HG03378 (cell line): ENCODE data around the gene CSPG4.
"Not testable (repeated sequence)": the region's sequence is repeated elsewhere in the genome, so short reads cannot be mapped to it uniquely, and the experiment has no call there.

Experiments
- ATAC-seq: cut with Tn5 transposase; IDR thresholded peaks from one replicate; pipeline ENCODE4 v1.9.1; 2021; ENCODE audit warnings: mild to moderate bottlenecking, moderate library complexity; ENCODE audit not compliant: unreplicated experiment

The CSPG4 gene

DNA sequence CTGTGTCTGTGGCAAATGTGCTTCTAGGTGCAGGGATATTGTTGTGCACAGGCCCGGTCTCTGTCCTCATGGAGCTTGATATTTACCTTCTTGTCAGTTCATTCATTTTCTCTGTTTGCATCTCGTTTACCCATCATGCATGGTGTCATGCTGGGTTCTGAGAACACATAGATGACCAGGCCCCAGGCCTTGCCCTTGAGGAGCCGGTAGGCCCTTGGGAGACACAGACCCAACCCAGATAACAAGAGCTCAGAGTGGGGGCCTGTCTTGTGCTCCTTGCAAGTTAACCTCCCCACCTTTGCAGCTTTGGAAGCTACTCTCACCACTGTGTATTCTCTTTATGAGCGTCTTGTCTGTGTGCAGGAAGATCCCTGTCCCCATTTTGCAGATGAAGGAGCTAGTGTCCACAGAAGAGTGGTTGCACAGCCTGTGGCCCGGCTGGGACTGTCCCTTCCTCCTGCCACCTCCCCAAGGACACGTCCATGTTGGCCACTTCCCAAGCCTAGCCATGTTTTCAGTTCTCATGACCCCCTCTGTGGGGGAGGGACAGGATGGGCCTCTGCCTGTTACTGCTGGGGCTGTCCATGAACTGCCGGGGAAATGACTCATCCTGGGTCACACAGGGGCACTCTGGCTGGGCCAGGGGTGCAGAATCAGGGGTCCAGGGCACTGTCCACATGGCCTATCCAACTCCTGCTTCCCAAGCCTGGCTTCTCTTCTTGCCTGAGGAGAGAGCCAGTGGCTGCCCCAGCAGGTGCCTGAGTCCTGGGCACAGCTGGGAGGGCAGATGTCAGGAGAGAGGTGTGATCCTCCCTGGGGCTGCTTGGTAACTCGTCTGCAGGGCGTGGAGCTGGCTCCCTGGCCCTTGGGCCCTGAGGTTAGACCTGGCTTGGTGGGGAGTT, 61.5 kb downstream of the CSPG4 start:
- no peak for ATAC-seq

DNA sequence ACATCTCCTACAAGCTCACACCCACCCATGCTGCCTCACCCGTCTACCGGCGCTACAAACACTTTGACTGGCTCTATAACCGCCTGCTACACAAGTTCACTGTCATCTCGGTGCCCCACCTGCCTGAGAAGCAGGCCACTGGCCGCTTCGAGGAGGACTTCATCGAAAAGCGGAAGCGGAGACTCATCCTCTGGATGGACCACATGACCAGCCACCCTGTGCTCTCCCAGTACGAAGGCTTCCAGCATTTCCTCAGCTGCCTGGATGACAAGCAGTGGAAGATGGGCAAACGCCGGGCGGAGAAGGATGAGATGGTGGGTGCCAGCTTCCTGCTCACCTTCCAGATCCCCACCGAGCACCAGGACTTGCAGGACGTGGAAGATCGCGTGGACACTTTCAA, 62.8 kb downstream of the CSPG4 start:
- no peak for ATAC-seq

DNA sequence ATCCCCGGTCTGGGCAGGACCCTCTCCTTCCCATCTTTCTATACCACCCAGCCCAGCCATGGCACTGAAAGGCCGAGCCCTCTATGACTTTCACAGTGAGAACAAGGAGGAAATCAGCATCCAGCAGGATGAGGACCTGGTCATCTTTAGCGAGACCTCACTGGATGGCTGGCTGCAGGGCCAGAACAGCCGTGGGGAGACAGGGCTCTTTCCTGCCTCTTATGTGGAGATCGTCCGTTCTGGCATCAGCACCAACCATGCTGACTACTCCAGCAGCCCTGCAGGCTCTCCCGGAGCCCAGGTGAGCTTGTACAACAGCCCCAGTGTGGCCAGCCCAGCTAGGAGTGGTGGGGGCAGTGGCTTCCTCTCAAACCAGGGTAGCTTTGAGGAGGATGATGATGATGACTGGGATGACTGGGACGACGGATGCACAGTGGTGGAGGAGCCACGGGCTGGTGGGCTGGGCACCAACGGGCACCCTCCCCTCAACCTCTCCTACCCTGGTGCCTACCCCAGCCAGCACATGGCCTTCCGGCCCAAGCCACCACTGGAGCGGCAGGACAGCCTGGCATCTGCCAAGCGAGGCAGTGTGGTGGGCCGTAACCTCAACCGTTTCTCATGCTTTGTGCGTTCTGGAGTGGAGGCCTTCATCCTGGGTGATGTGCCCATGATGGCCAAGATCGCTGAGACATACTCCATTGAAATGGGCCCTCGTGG, 63.4 kb downstream of the CSPG4 start:
- ATAC-seq = no peak

DNA sequence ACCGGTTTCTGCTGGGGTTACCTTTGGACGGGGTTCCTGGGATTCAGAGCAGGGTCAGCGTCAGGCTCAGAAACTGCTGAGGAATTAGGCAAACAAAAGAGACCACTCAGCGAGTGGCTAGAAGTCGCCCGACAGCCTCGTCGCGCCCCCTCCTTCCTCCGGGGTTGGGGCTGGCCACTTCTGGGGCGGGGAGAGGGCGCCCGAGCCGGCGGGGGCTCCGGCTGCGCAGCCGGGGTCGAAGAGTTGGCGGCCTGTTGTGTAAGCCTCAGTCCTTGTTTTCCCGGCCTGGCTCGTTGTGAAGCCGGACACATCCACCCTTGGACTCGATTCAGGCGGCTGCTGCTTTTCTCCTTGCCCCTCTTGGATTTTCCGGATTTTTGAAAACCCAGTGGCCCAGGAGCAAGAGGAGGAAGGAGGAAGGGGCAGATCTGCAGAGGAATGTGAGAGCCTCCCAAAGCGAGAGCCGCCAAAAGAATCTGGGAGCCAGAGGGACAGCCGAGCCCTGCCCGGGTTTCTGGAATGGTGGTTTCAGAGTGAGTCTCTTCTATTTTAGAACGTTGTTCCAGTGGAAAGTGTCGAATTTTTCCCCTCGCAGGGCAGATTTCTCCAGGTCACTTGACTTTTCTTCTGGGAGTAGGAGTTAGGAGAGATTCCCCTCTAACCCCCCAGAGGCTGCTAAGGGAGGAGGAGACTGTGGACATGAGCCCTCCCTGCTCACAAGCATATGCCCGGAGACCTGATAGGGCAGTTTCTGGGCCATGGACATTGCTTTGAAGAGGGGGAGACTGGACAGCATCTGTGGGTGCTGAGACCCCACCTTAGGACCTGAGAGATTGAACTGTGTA, 64.3 kb downstream of the CSPG4 start:
- no peak for ATAC-seq

GRCh38 chr15:75647370-75648155, 65.1 kb downstream of the CSPG4 start, which contains the start of gene SNX33:
TSS of gene SNX33 (plus strand) at chr15:75647912. CDS start at chr15:75649103, 1,191 bp downstream.
- no peak for ATAC-seq

DNA sequence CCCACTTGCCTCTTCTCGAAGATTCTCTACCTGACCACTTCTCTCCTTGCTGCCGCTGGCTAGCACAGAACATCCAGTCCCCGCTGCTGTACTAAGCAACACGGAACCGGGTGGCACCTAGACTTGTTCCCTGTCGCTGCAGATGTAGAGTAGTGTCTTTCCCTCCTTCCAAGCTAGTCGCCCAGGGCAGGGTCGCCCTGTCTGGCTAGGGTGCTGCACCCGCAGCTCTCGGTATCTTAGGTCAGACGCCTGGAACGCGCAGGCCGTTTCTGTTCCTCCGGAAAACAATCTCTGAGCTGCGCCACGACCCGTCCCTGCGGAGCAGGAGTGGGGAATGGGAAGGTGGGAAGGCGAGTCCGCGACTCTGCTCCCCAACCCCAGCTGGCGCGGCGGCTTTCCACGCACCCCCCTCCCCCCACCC, 65.7 kb downstream of the CSPG4 start:
- no peak for ATAC-seq

- no peak for ATAC-seq
Measured at GRCh38 chr15:75646112-75646943, 66.3 kb downstream of the CSPG4 start.

DNA sequence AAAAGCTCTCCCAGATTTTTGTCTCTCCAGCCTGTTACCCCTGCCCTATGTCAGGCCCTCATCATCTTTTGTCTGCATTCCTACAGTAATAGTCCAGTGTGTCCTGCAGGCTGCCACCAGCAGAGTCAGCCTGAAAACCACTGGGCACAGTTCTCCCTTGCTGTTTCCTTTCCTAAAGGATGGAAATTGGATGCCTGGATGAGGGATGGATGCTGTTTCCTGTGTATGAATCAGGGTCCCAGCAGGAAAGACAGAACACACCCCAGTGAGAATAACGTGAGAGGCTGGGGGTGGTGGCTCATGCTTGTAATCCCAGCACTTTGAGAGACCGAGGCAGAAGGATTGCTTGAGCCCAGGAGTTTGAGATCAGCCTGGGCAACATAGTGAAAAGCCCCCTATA, 68.3 kb downstream of the CSPG4 start:
- no peak for ATAC-seq

DNA sequence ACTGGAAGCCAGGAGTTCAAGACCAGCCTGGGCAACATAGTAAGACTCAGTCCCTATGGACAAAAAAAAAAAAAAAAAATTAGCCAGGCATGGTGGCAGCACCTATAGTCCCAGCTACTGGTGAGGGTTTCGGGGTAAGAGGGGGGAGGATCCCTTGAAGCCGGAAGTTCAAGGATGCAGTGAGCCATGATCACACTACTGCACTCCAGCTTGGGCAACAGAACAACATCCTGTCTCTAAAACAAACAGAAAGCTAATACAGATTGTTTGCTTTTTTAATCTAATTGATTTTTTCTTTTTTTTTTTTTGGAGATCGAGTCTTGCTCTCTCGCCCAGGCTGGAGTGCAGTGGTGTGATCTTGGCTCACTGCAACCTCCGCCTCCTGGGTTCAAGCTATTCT, 71.0 kb downstream of the CSPG4 start:
- no peak for ATAC-seq

GRCh38 chr15:75641179-75641503, 71.5 kb downstream of the CSPG4 start:
- no peak for ATAC-seq

DNA sequence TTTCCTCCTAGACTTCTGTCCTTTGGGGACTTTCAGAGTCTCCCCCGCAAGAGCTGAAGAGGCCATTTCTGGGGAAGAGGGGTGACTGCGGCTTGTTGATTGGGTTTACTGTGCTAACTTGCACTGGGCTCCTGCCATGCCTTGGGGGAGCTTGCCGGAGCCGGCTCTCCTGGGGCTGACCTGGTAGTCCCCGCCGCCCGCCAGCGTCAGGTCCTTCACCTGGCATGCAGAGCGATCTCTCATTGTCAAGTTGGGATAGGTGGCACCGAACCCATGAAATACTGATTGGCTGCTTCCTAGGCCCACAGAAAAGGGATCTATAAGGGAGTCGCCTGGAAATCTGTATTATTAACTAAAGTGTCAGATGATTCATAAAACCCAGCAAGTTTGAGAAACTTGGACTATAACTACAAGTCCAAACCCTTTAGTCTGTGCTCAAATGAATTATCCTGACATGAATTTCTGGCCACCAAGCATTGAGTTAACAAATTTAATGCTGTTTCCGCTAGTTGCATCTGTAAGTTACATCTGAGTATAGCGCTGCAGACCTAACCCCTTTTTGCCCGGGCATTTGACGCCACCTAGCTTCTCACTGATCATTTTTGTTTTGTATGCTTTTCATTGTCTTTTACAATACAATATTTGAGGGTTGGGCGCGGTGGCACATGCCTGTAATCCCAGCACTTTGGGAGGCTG, 72.0 kb downstream of the CSPG4 start:
- ATAC-seq = peak; percentile 22

- ATAC-seq = peak; percentile 81
Measured at GRCh38 chr15:75639709-75640482, 72.8 kb downstream of the CSPG4 start, which contains the start of gene IMP3. TSS of gene IMP3 (minus strand) at chr15:75640224. CDS start at chr15:75640168, 56 bp downstream.

DNA sequence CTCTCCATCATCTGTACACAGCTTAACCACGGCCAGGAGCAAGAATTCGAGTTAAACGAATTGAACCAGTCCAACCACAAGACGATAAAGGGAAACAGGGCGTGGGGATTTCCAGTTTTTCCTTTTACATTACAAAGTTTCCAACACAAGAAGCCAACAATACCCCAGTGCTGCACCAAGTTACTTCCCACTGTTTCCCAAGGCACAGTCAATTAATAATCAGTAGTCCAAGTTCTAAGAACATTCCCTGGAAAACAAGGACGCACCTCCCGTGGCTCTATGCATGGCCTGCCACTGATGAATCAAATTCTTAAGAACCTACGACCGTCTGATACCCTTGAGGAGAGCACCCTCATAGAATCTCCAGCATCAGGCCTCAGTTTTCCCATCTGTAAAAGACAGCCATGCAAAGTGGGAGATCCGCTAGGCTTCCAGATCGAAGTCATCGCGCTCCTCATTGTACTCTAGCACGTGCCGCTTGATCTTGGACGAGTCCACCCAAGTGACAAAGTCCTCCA, 73.4 kb downstream of the CSPG4 start:
- no peak for ATAC-seq

- ATAC-seq = no peak
Measured at GRCh38 chr15:75637245-75638009, 75.2 kb downstream of the CSPG4 start.

DNA sequence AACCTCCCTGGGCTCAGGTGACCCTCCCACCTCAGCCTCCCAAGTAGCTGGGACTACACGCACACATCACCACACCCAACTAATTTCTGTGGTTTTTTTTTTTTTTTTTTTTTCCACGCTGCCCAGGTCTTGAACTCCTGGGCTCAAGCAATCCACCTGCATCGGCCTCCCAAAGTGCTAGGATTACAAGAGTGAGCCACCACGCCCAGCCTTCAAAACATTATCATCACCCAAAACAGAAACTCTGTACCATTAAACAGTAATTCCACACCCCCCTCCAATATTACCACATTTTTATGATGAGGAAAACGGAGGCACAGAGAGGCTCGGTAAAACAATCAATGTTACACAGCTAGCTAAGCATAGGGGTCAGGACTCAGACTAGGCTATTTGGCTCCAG, 76.6 kb downstream of the CSPG4 start:
- ATAC-seq = no peak

GRCh38 chr15:75633922-75634321, 78.7 kb downstream of the CSPG4 start:
- not testable (repeated sequence) for ATAC-seq

DNA sequence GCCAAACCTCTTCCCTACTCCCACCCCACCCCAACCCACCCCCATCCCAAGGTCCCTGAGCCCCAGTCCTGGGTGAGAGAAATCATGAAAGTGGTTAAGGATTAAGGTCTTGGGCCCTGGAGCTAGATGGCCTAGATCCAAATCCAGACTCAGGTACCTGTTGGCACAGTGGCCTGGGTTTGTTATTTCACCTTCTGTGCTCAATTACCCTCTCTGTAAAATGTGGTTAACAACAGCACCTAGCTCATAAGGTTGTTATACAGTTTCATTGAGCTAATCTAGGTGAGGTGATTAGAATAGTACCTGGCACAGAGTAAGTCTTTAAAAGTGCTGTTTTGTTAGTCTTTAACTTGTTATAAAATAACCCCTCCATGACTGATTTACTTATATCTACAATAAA, 80.7 kb downstream of the CSPG4 start:
- ATAC-seq = no peak
